GM23338 (cell line): ENCODE results near the gene ZNF532. TPM values are rescaled to one million over a fixed set of nuclear protein-coding genes. Genes with fewer than 3 reads are reported as not detected.

Source experiments
- CTCF ChIP-seq, 2 experiments: fragments of 200-600 bp in 1 of 2; sonication (generic) in 1 of 2; conservative IDR thresholded peaks; 2 replicates each; pipeline versions ENCODE4 v1.5.1 to v1.6.1; 2016 to 2017; ENCODE audit warnings: antibody characterized with exemption in 2 of 2, low read depth in 2 of 2, mild to moderate bottlenecking in 2 of 2, moderate library complexity in 1 of 2
- EZH2 ChIP-seq: fragments of 200-600 bp; sonication (generic); IDR thresholded peaks from one replicate; pipeline ENCODE4 v1.8.0; 2017; ENCODE audit warnings: antibody characterized with exemption, mild to moderate bottlenecking, low read depth; ENCODE audit not compliant: unreplicated experiment
- EZH2phosphoT487 ChIP-seq: fragments of 200-600 bp; sonication (generic); IDR thresholded peaks from one replicate; pipeline ENCODE4 v1.8.1; 2018; ENCODE audit warnings: antibody characterized with exemption; ENCODE audit not compliant: unreplicated experiment
- POLR2AphosphoS5 ChIP-seq: IDR thresholded peaks from 2 replicates; pipeline ENCODE4 v1.6.1; 2016; ENCODE audit warnings: antibody characterized with exemption, low read depth
- REST ChIP-seq: IDR thresholded peaks from one replicate; pipeline ENCODE4 v1.6.1; 2018; ENCODE audit warnings: antibody characterized with exemption; ENCODE audit not compliant: unreplicated experiment
- ZNF114 ChIP-seq: fragments of 250-450 bp; sonication (Bioruptor Pico); IDR thresholded peaks from 2 replicates; pipeline ENCODE4 v1.5.0; 2020; ENCODE audit warnings: mild to moderate bottlenecking, moderate library complexity
- ZNF462 ChIP-seq: fragments of 250-450 bp; sonication (Bioruptor Pico); IDR thresholded peaks from 2 replicates; pipeline ENCODE4 v1.5.0; 2020; ENCODE audit warnings: mild to moderate bottlenecking, moderate library complexity
- polyA plus RNA-seq: library from polyadenylated mRNA; unstranded; fragments of >200 nt; fragmentation: Nextera tagmentation; extraction: Ambion mirVana; gene quantifications from 2 replicates; pipeline ENCODE4 v1.2.1, GENCODE V29; 2016
- total RNA-seq: library from RNA; depleted of rRNA; stranded (reverse); fragments of >200 nt; shearing (Covaris generic); gene quantifications from 2 replicates; pipeline ENCODE4 v1.2.3, GENCODE V29; 2014

ZNF532 gene
- total and polyA plus RNA-seq, 2 experiments from 2014 or later = 51.5 to 225 TPM

GRCh38 chr18:58989184-58989759, 124.6 kb downstream of the ZNF532 start (continued):
- TF ChIP-seq ZNF462 = no peak
- no peak for TF ChIP-seq ZNF114
- TF ChIP-seq EZH2 = no peak
- TF ChIP-seq CTCF (conservative IDR thresholded peaks at IDR 0.05; ENCODE audit: low read depth in 2 of 2) = no peak
- no peak for TF ChIP-seq EZH2phosphoT487
- no peak for TF ChIP-seq REST
- no peak for TF ChIP-seq POLR2AphosphoS5
